Panc1 (cell line): ENCODE measurements around the gene LYST. TPM values are rescaled to one million over a fixed set of nuclear protein-coding genes. Genes with fewer than 3 reads are reported as not detected.

Experiments used
- ATAC-seq: fragments of 200-7000 bp; cut with Tn5 transposase; 2 replicates; pipeline ENCODE4 v1.9.1; 2020; ENCODE audit warnings: mild to moderate bottlenecking, moderate library complexity
- BruUV-seq: library from RNA; stranded (reverse); fragments of 400-500 nt; replicated peaks from 2 replicates; lab custom pipeline; 2021; lab: Mats Ljungman, UMichigan
- CTCF ChIA-PET: fragments of 300-600 bp; sonication (Branson Sonifier 250); formaldehyde crosslinking; loops from one replicate; lab custom pipeline; 2022; ENCODE audit warnings: antibody characterized with exemption; lab: Charles Lee
- POLR2A ChIA-PET: fragments of 300-600 bp; sonication (Branson Sonifier 250); formaldehyde crosslinking; loops from one replicate; lab custom pipeline; 2022; ENCODE audit warnings: antibody characterized with exemption; lab: Charles Lee
- DNase-seq: peaks from one replicate; pipeline ENCODE4 v3.0.0-alpha.2; 2010; ENCODE audit warnings: low read depth, low spot score
- H3K27ac ChIP-seq: 2 replicates; pipeline ENCODE4 v1.5.1; 2011; ENCODE audit warnings: mild to moderate bottlenecking, low read length, inconsistent platforms
- H3K27me3 ChIP-seq: fragments of 200-500 bp; sonication (Bioruptor generic); 2 replicates; pipeline ENCODE4 v1.6.0; 2014; ENCODE audit warnings: low read length, inconsistent platforms; ENCODE audit not compliant: control insufficient read depth, insufficient read depth
- H3K36me3 ChIP-seq: fragments of 200-500 bp; sonication (Bioruptor generic); 2 replicates; pipeline ENCODE4 v1.5.1; 2014; ENCODE audit warnings: inconsistent platforms, mild to moderate bottlenecking, low read length, moderate library complexity; ENCODE audit not compliant: control insufficient read depth, insufficient read depth
- H3K4me1 ChIP-seq: 2 replicates; pipeline ENCODE4 v1.5.1; 2011; ENCODE audit warnings: inconsistent platforms, mild to moderate bottlenecking, low read length, moderate library complexity; ENCODE audit not compliant: control insufficient read depth, insufficient read depth
- H3K4me3 ChIP-seq, 2 experiments: 2 replicates each; pipeline ENCODE4 v1.5.1; 2011 to 2012; ENCODE audit warnings: low read depth in 2 of 2, low read length in 2 of 2, mild to moderate bottlenecking in 2 of 2, inconsistent platforms in 1 of 2, moderate library complexity in 1 of 2
- H3K9me3 ChIP-seq: fragments of 200-500 bp; sonication (Bioruptor generic); 2 replicates; pipeline ENCODE4 v1.5.1; 2014; ENCODE audit warnings: low read depth, mild to moderate bottlenecking, inconsistent platforms, low read length, moderate library complexity; ENCODE audit not compliant: control insufficient read depth, insufficient read depth
- CTCF ChIP-seq: fragments of 450-650 bp; IDR thresholded peaks from 2 replicates; pipeline ENCODE4 v1.5.1; 2017; ENCODE audit warnings: mild to moderate bottlenecking
- POLR2AphosphoS5 ChIP-seq: IDR thresholded peaks from 2 replicates; pipeline ENCODE4 v1.6.1; 2012; ENCODE audit warnings: mild to moderate bottlenecking, low read depth, low read length, moderate library complexity
- REST ChIP-seq, 2 experiments: IDR thresholded peaks; 2 replicates each; pipeline ENCODE4 v1.6.1; 2011 to 2012; ENCODE audit warnings: low read depth in 2 of 2, control low read depth in 1 of 2, low read length in 1 of 2, mild to moderate bottlenecking in 1 of 2, moderate library complexity in 1 of 2; ENCODE audit not compliant: insufficient read depth in 1 of 2
- SIN3A ChIP-seq: IDR thresholded peaks from 2 replicates; pipeline ENCODE4 v1.6.1; 2012; ENCODE audit warnings: low read depth, mild to moderate bottlenecking, low read length, moderate library complexity, borderline replicate concordance; ENCODE audit not compliant: insufficient read depth
- TCF7L2 ChIP-seq: IDR thresholded peaks from 2 replicates; pipeline ENCODE4 v1.6.1; 2011; ENCODE audit warnings: mild to moderate bottlenecking, low read depth, low read length, inconsistent platforms
- in situ Hi-C: cut with HindIII; loops from 2 replicates; pipeline ENCODE4 v1.10.0; 2016; ENCODE audit warnings: low sequenced_read_pairs, low pct_unique_long_range_greater_than_20kb
- intact Hi-C: fragments of 100-400 bp; cut with micrococcal nuclease; formaldehyde crosslinking; loops from one replicate; pipeline ENCODE4 v1.10.0; 2022; ENCODE audit not compliant: unreplicated experiment
- total RNA-seq: library from RNA; stranded (reverse); gene quantifications from one replicate; pipeline ENCODE4 v1.2.1, GENCODE V29; 2021; ENCODE audit not compliant: unreplicated experiment

LYST gene
- total RNA-seq, 1 experiment from 2014 or later: 75.2 TPM

- peak overlapping the region in 1 of 2 experiments; percentile 25; a peak in 1 of 4 replicates for H3K4me3 ChIP-seq
- no TSS peak for BruUV-seq
- no peaks in the 10 kb centered on the region for H3K9me3 ChIP-seq
- intact Hi-C loops: no loop called here
- ChIA-PET POLR2A (interaction anchor here (0.6 kb wide), 1 partner anchor 9 kb away, joined by 3 read pairs; no protein-coding TSS in a partner anchor), CTCF (no interaction called here)
- DNase-seq (no peak), ATAC-seq (no peak)
- no peaks in the 10 kb centered on the region for H3K36me3 ChIP-seq
- in situ Hi-C loops: no loop called here
- H3K27ac ChIP-seq: peak overlapping the region; percentile 70
- H3K4me1 ChIP-seq: peaks cover 58% of the 10 kb centered on the region
- no peak for TF ChIP-seq TCF7L2
- H3K27me3 ChIP-seq: no peaks in the 10 kb centered on the region
Observed at GRCh38 chr1:235875036-235875597, 8.4 kb upstream of the LYST start.

- POLR2A ChIA-PET: no interaction called here
- Histone ChIP-seq H3K4me3 (no peak overlapping the region), H3K27me3 (no peaks in the 10 kb centered on the region), H3K27ac (peak overlapping the region; percentile 70), H3K9me3 (no peaks in the 10 kb centered on the region), H3K4me1 (peaks cover 54% of the 10 kb centered on the region), H3K36me3 (no peaks in the 10 kb centered on the region)
- DNase-seq (no peak), ATAC-seq (no peak)
- in situ Hi-C loops (no loop called here), intact Hi-C loops (no loop called here)
- CTCF ChIA-PET: interaction anchor here (1.2 kb wide), 1 partner anchor 98 kb away, joined by 3 read pairs; no protein-coding TSS in a partner anchor
- TF ChIP-seq POLR2AphosphoS5: no peak
- no peak for TF ChIP-seq REST (IDR thresholded peaks at IDR 0.05; ENCODE audit: insufficient read depth in 1 of 2, low read depth in 2 of 2, low read length in 1 of 2)
- TF ChIP-seq TCF7L2: no peak
- no TSS peak for BruUV-seq
Observed at GRCh38 chr1:235874261-235874660, 7.6 kb upstream of the LYST start.

- H3K27me3 ChIP-seq: no peaks in the 10 kb centered on the region
- no peaks in the 10 kb centered on the region for H3K36me3 ChIP-seq
- CTCF ChIA-PET: interaction anchor here (1.2 kb wide), 1 partner anchor 98 kb away, joined by 3 read pairs; no protein-coding TSS in a partner anchor
- no peaks in the 10 kb centered on the region for H3K9me3 ChIP-seq
- in situ Hi-C loops (no loop called here), intact Hi-C loops (no loop called here)
- no TSS peak for BruUV-seq
- H3K4me3 ChIP-seq: no peak overlapping the region
- H3K27ac ChIP-seq: peak overlapping the region; percentile 70
- ATAC-seq (no peak), DNase-seq (no peak)
- H3K4me1 ChIP-seq: peaks cover 47% of the 10 kb centered on the region
- POLR2A ChIA-PET: no interaction called here
- TF ChIP-seq POLR2AphosphoS5 (no peak), SIN3A (no peak), CTCF (no peak), TCF7L2 (no peak), REST (IDR thresholded peaks at IDR 0.05; ENCODE audit: insufficient read depth in 1 of 2, low read depth in 2 of 2, low read length in 1 of 2) (no peak)
Observed at GRCh38 chr1:235873571-235873970, 6.9 kb upstream of the LYST start.
